GM12872 (cell line): ENCODE measurements around the gene FRG2.

ENCODE experiments used
- TF ChIP-seq, protein P1 (sequence below): IDR thresholded peaks from 3 replicates; pipeline ENCODE4 v1.5.1; 2011; ENCODE audit warnings: low read depth, mild to moderate bottlenecking, low read length, moderate library complexity; ENCODE audit not compliant: insufficient read depth

Gene FRG2

DNA sequence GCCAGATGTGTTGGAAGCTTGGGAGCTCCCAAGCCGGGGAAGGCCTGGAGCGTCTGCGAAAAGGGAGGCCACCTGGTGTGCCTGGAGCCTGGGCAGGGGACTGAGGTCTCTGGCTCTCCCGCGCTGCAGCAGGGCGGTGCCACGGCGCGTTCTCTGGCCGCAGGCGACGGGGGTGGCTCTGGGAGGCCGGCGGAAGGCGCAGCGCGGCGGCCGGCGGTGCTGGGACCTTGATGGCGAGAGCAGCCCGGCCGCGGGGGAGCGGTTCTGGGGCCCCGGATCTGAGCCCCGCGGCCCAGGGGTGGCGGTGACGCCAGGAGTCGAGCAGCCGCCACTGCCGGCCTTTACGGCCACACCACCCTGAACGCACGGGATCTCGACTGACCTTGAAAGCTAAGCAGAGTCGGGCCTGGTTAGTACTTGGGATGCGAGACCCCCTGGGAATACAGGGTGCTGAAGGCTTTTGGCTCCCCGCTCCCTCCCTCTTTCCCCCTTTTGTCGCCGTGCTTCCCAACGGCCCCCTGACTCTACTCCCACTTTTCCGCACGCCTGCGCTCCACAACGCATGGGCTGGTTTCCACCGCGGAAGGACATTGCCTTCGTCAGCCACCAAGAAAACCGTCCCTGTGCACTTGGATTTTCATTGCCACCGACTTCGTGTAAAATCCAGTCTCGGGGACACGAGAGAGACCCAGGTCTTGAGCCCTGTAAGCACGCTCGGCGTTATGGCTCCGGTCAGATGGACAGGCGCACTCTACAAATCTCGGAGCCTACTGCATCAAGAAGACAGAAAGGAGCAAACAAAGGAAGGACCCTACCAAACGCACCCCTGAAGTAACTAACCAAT lies 9.5 kb downstream of the FRG2 start:
- TF ChIP-seq, protein P1, sequence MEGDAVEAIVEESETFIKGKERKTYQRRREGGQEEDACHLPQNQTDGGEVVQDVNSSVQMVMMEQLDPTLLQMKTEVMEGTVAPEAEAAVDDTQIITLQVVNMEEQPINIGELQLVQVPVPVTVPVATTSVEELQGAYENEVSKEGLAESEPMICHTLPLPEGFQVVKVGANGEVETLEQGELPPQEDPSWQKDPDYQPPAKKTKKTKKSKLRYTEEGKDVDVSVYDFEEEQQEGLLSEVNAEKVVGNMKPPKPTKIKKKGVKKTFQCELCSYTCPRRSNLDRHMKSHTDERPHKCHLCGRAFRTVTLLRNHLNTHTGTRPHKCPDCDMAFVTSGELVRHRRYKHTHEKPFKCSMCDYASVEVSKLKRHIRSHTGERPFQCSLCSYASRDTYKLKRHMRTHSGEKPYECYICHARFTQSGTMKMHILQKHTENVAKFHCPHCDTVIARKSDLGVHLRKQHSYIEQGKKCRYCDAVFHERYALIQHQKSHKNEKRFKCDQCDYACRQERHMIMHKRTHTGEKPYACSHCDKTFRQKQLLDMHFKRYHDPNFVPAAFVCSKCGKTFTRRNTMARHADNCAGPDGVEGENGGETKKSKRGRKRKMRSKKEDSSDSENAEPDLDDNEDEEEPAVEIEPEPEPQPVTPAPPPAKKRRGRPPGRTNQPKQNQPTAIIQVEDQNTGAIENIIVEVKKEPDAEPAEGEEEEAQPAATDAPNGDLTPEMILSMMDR, result no peak

DNA sequence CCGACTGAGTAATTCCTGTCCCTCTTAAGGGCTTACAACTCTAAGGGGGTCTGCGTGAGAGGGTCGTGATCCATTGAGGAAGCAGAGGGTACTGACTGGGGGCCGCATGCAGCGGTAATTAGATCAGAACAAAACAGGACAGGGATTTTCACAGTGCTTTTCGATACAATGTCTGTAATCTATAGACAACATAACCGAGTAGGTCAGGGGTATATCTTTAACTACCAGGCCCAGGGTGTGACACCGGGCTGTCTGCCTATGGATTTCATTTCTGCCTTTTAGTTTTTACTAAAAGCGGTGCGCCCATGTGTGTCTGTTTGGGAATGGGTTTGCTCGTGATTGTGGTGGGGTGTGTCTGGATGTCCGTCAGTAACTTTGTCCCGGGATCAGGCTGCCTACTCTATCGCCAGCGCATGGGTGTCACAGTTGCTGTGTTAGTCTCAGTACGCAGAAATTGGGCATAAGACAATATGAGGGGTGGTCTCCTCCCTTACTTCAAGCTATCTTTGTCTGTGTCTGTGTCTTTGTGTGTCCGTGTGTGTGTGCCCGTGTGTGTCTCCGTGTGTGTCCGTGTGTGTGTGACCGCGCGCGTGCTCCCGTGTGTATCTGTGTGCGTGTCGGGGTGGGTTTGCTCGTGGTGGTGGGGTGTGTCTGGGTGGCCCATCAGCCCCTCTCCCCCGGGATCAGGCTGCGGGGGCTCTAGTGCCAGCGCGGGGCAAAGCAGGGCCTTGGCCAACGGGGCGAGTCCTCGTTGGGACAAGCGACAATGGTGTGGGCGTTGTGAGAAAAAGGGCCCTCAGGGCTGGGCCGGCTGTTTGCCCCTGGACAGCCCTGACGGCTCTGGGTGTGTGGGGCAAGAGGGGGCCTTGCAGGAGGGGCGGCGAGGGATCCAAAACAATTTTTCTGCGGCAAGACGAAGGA lies 10.4 kb downstream of the FRG2 start:
- TF ChIP-seq, protein P1, result no peak

DNA sequence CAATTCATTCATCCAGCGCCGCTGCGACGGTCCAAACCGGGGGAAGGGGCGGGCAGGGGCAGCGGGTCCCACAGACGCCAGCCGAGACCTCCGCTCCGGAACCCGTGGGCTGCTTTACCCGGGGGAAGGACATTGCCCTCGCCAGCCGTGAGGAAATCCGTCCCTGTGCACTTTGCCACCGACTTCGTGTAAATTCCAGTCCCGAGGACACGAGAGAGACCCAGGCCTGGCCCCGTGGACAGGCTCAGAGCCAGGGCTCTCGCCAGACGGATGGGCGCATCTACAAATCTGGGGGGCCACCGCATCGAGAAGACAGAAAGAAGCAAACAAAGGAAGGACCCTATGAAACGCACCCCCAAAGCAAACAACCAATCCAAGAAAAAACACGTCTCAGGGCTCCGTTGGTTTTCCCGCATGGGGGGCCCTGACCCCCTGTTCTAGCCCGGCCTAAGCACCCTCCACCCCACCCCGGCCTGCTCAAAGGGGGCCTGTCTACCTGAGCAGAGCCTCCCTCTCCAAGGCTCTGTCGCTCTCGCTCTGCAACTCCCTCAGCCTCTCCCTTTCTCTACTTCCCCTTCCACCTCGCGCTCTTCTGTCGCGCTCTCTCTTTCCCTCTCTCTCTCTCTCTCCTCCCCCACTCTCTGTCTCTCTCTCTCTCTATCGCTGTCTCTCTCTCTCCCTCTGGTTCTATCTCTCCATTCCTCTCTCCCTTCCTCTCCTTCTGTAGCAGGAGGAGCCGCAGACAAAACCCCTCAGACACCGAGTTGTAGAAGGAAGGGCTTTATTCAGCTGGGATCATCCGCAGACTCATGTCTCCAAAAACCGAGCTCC lies 11.3 kb downstream of the FRG2 start:
- TF ChIP-seq, protein P1, result no peak

DNA sequence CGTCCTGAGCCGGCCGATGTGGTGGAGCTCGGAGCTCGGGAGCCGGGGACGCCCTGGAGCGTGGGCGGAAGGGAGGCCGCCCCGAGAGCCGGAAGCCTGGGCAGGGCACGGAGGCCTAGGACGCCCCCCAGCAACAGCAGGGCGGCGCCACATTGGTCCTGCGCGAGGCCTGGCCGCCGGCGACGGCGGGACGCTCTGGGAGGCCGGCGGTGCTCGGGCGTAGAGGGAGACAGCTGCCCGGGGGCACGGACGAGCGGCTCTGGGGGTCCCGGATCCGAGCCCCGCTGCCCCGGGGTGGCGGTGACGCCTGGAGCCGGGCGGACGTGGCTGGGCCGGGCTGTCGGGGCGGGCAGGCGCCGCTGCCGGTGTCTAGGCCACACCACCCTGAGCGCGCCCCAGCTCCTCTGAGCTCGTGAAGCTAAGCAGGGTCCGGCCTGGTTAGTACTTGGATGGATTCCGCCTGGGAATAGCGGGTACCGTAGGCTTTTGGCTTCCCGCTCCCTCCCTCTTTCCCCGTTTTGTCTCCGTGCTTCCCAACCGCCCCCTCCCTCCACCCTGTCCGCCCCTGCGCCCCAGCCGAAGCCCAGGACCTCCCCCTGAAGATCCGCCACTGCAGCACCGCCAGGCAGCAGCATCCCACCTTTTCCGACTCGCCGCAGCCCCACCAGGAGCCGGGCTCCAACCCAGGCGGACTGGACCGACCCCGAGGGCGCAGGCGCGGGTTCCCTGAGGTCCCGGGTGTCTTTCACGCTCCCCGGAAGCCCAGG lies 12.1 kb downstream of the FRG2 start:
- TF ChIP-seq, protein P1, result no peak

DNA sequence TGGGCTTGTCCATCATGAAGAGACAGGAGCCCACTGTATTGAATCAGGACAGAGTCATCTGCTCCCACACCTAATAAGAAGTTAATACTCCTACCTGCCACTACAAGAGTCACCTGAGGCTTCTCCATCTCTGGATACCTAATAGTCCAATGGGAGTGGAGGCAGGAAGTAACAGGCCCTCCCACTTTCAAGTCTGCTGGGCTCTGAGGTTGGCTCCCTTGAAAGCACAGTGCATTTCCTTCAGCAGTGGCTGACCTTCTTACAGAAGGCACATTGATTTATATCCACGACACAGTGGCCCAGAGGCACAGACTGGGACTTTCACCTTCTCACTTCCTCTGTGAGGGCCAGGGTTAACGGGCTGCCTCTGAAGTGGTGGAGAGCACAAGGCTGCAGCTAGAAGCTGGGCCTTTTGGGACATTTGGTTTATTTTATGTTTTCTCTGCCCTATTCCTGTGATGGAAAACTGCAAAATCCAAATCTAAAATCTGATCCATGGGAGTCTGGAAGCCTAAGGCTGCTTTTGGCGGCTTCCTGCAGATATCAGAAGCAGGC lies 38.1 kb downstream of the FRG2 start:
- TF ChIP-seq, protein P1, result no peak

DNA sequence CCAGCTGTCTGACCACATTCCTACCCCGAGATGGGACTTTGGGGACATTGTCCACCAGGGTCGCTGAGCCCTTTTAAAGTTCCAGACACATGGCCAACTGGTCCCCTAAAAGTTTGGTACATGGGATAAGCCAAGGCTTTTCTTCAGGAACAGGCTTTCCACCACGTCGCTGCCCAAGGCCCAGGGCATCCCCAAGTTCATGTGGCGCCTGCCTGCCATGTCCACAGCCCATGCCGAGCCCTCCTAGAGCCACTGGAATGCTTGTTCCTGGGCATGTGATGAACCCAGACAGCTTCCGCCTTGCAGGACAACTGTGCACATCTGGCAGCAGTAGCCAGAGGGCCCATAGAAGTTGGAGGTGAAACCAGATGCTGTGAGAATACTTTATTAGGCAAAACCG lies 45.1 kb downstream of the FRG2 start:
- TF ChIP-seq, protein P1, result no peak
